Stimulated activated naive CD4-positive, alpha-beta T cell treated with Interleukin-2 at 50 U/mL for 16 hours (primary cell): ENCODE measurements around the gene ZNF174.

ENCODE experiments used
- DNase-seq: peaks from one replicate; lab custom pipeline; 2025; lab: John Stamatoyannopoulos, UW

Gene ZNF174

GRCh38 chr16:3400779-3401688 lies at the start of gene ZNF174, which contains the start of gene ZSCAN32:
Gene ZNF174, plus strand, starts transcription at chr16:3401215. Its CDS starts 790 bp downstream, at chr16:3402005.
Gene ZSCAN32, minus strand, starts transcription at chr16:3401004. Its CDS starts 3,447 bp downstream, at chr16:3397557.
- peak; percentile 99 for DNase-seq

DNA sequence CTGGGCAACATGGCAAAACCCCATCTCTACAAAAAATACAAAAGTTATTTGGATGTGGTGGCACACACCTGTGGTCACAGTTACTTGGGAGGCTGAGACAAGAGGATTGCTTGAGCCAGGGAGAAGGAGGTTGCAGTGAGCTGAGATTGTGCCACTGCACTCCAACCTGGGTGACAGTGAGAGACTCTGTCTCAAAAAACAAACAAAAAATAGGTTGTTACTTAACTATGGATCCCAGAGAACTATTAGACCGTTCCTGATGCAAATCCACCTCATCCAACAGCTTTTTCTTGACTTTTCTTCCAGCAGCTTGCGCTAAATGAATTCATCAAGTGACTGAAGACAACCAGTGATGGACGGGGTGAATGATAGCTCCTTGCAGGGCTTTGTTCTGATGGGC lies 45.4 kb upstream of the ZNF174 start, which contains the start of gene OR2C1:
Gene OR2C1, plus strand, starts transcription at position 301 of the 400 bp plus-strand sequence. Its CDS starts 52 bp downstream, at position 353.
- DNase-seq = no peak

DNA sequence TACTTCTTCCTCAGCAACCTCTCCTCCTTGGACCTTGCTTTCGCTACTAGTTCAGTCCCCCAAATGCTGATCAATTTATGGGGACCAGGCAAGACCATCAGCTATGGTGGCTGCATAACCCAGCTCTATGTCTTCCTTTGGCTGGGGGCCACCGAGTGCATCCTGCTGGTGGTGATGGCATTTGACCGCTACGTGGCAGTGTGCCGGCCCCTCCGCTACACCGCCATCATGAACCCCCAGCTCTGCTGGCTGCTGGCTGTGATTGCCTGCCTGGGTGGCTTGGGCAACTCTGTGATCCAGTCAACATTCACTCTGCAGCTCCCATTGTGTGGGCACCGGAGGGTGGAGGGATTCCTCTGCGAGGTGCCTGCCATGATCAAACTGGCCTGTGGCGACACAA lies 44.9 kb upstream of the ZNF174 start:
- DNase-seq = no peak

GRCh38 chr16:3358871-3359270 lies 42.1 kb upstream of the ZNF174 start:
- no peak for DNase-seq

DNA sequence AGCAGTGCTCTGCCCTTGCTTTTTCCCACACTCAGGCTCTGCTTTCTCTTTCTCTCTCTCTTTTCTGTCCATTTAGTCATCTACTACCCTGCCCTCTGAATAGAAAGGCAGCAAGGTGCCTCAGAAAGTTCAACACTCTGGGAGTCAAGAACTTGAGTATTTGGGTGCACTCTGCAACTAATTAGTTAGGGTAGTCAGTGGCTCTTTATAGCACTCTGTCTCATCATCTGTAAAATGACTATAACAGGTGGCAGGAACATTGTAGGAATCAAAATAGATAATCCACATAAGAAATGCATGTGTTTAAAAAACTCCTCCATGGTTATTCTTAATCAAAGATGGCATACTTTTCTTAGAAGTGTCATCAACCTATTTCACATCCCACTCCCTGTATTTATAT lies 38.1 kb upstream of the ZNF174 start:
- no peak for DNase-seq

GRCh38 chr16:3363793-3364192 lies 37.2 kb upstream of the ZNF174 start:
- no peak for DNase-seq

DNA sequence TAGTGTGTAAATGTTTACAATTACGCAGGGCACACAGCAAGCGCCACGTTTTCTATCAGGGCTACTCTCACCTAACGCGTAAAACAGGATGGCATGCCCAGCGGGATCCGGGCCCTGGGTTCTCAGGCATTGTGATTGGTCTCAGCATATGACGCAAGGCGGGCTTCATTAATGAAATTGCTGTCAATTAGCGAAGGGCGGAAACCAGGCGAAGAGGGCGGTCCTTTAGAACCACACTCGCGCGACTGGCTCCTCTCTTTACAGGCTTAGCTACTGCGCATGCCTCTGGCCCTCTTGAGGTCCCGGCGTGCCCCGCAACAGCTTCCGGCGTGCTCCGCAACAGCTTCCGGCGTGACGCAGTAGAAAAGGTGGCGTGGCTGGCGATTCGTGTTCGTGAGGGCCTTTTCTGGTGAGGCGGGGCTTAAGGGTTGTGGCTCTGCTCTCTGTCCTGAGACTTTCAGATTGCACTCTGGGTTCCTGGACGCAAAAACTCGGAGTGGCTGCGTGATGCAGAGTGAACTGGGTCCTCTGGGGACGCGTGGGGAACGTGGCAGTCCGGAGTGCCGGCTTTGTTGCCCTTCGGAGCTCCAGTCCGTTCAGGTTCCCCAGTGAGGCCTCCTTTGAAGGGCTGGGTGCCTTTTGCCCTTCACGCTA lies 36.1 kb upstream of the ZNF174 start:
- peak; percentile 84 for DNase-seq

DNA sequence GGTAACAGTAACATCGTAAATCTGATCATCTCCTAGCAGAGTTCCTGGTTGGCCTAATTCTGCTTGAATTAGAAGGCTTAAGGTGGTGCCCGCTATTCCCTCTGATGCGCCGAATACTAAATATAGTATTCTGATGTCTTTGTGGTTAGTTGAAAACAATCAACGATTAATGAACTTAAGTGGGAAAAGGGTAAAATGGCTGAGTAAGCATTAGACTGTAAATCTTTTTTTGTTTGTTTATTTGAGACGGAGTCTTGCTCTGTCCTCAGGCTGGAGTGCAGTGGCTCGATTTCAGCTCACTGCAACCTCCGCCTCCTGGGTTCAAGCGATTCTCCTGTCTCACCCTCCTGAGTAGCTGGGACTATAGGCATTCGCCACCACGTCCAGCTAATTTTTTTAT lies 31.9 kb upstream of the ZNF174 start:
- DNase-seq = no peak

DNA sequence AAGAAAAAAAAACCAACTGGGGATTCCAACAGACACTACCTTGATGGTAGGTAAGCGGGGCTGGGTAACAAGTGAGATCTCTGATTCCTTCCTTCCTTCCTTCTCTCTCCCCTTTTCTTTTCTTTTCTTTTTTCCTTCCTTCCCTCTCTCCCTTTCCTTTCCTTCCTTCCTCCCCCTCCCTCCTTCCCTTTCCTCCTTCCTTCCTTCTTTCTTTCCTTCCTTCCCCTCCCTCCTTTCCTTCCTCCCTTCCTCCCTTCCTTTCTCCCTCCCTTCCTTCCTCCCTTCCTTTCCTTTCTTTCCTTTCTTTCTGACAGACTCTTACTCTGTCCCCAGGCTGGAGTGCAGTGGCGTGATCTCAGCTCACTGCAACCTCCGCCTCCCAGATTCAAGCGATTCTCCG lies 25.3 kb upstream of the ZNF174 start:
- no peak for DNase-seq

DNA sequence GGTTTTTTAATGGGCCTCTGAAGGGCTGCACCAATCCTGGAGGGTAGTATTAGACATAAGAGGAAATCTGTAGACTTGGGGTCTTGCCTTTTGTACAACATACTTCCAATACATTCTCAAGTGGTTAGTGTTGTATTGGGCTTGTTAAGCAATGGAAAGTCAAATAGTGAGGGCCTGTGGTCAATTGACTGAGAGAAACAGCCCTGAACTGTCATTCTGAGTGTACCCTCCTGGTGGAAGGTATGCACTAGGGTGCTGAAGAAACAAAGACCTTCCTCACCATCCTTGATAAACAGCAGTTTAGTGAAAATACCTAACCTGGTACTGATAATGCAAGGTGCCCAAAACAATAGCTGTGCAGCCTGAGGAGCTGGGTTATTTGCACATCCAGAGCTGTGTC lies 23.1 kb upstream of the ZNF174 start:
- DNase-seq = no peak

- DNase-seq = no peak
These were observed 18.0 kb upstream of the ZNF174 start for GRCh38 chr16:3383045-3383448.

DNA sequence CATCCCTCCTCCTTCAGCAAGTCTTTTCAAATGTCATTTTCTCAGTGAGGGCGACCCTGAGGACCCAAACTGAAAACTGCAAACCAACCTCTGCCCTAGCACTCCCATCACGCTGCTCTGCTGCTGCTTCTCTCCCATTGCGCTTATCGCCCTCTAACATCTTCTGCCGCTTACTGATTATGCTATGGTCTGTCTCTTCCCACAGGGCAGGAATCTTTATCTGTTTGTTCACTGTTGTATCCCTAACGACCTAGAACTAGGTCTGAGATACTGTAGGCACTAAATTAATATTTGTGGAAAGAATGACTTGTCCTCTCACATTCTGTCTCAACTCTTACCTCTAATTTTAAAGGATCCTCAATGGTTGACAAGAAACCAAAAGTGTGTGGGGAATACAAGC lies 12.7 kb upstream of the ZNF174 start:
- no peak for DNase-seq

DNA sequence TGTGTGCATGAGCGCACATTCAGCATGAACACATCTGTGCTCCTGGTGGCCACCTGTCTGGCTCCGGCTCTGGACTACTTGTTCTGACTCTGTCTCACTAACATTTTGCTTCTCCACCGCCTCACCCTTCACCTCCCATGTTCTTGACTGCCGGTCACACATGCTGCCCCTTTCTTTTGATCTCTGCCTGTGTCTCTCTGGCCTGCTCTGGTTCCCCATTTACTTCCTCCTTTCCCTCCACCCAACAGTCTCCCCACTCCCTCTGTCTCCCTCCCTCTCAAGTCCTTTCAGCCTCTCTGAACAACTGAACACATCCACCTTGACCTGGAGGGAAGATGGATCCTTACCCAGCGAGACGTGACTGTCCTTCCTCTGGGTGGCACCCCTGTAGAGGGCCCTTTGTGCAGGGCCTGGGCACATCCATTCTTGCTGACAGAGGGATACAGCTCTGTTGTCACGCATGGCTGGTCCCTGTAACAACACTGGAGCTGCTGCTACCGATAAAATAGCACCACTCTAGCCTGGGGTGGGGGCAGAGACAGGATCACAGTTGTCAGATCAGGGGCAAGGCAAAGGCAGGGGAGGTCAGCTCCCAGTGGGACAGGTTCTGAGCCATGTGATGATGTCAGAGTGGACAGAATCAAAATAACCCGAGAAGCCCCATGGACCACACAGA lies 11.2 kb upstream of the ZNF174 start:
- no peak for DNase-seq

- DNase-seq = no peak
These were observed 603 bp upstream of the ZNF174 start for GRCh38 chr16:3400446-3400778.

GRCh38 chr16:3401719-3402397 lies 843 bp downstream of the ZNF174 start:
- no peak for DNase-seq

GRCh38 chr16:3408561-3409197 lies 7.7 kb downstream of the ZNF174 start:
- no peak for DNase-seq

GRCh38 chr16:3413730-3414379 lies 12.8 kb downstream of the ZNF174 start:
- DNase-seq = no peak

DNA sequence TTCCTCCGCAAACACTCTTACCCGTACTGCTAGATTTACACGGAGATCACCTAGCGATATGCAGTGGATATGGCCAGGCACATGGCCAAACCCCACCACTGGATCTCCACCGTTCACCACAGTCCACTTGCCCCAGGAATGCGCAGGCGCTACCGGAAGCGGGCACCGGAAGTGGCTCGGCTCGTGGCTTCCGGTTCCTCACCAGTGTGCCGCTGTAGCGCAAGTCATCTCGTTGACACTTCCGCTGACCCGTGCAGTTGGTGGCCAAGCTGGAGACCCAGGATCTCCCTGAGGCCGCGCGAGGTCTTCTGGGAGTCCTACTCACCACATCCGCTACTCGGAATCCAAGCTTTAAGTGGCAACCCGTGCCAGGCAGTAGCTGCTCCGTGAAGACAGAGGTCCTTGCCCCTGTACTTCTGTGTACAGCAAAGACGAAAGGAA lies 30.8 kb downstream of the ZNF174 start:
- DNase-seq = peak; percentile 34

DNA sequence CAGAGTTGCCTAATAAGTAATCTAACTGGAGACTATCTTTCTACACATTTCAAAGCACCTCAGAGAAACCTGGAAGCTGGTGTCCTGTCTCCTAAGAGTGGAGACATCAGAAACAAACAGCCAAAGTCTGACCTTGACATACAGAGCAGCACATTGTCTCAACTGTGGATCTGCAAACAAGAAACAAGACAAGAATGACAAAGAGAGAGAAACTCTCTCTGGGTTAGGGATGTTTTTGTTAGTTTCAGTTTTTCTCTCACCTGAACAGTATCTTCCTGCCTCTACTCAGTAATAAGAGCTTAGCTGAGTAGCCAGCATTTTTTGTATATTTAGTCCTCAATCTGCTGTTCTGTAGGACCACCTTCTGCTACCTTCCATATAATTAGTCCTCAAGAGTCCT lies 33.4 kb downstream of the ZNF174 start:
- no peak for DNase-seq

- no peak for DNase-seq
These were observed 38.6 kb downstream of the ZNF174 start for GRCh38 chr16:3439637-3440036.
